CD4-positive, alpha-beta T cell (primary cell): ENCODE data around the gene ABCA13. TPM values are rescaled to one million over a fixed set of nuclear protein-coding genes. Genes with fewer than 3 reads are reported as not detected.

Experiments
- ATAC-seq: fragments of 200-7000 bp; cut with Tn5 transposase; one replicate; pipeline ENCODE4 v1.10.0; 2022; ENCODE audit warnings: mild to moderate bottlenecking; ENCODE audit not compliant: poor library complexity
- CTCF ChIA-PET: fragments of 350-600 bp; sonication (Branson Sonifier 250); formaldehyde crosslinking; loops from one replicate; lab custom pipeline; 2021; ENCODE audit warnings: antibody characterized with exemption, inconsistent platforms; lab: Charles Lee
- POLR2A ChIA-PET: fragments of 350-600 bp; sonication (Branson Sonifier 250); formaldehyde crosslinking; loops from one replicate; lab custom pipeline; 2021; ENCODE audit warnings: antibody characterized with exemption, inconsistent platforms; lab: Charles Lee
- DNase-seq, 14 experiments: peaks; one replicate each; pipeline ENCODE4 v3.0.0-alpha.2; 2013 to 2020; ENCODE audit warnings: mixed read lengths in 2 of 14
- H3K27ac ChIP-seq, 2 donors: one replicate each; pipeline versions ENCODE4 v1.5.1 to v1.7.0; 2013; ENCODE audit warnings: low read length in 2 of 2, low read depth in 1 of 2, mild to moderate bottlenecking in 1 of 2
- H3K27me3 ChIP-seq, 2 experiments: 1 replicate in 1 of 2; 2 replicates in 1 of 2; pipeline versions ENCODE4 v1.6.1 to v1.7.0; 2013; ENCODE audit warnings: low read length in 2 of 2, control low read depth in 1 of 2, mild to moderate bottlenecking in 1 of 2, moderate library complexity in 1 of 2; ENCODE audit not compliant: insufficient read depth in 2 of 2, control insufficient read depth in 1 of 2
- H3K36me3 ChIP-seq: one replicate; pipeline ENCODE4 v1.6.1; 2013; ENCODE audit warnings: low read length, control low read depth; ENCODE audit not compliant: insufficient read depth
- H3K4me1 ChIP-seq: one replicate; pipeline ENCODE4 v1.6.1; 2013; ENCODE audit warnings: low read length, control low read depth; ENCODE audit not compliant: insufficient read depth
- H3K4me3 ChIP-seq: one replicate; pipeline ENCODE4 v1.5.1; 2013; ENCODE audit warnings: mild to moderate bottlenecking, low read length, moderate library complexity
- H3K9me3 ChIP-seq, 2 experiments: 1 replicate in 1 of 2; 2 replicates in 1 of 2; pipeline versions ENCODE4 v1.6.1 to v1.7.0; 2013; ENCODE audit warnings: low read length in 2 of 2, mild to moderate bottlenecking in 2 of 2, control low read depth in 1 of 2, moderate library complexity in 1 of 2; ENCODE audit not compliant: control insufficient read depth in 1 of 2, insufficient read depth in 1 of 2
- H3K27ac Mint-ChIP-seq: one replicate; pipeline ENCODE4 v1.8.0; 2020; ENCODE audit warnings: mixed read lengths
- H3K27me3 Mint-ChIP-seq: one replicate; pipeline ENCODE4 v1.8.0; 2021; ENCODE audit warnings: mixed read lengths
- H3K36me3 Mint-ChIP-seq: one replicate; pipeline ENCODE4 v1.8.0; 2021; ENCODE audit warnings: low read depth, mixed read lengths
- H3K4me1 Mint-ChIP-seq: one replicate; pipeline ENCODE4 v1.8.0; 2021; ENCODE audit warnings: low read depth, mixed read lengths
- H3K4me3 Mint-ChIP-seq: one replicate; pipeline ENCODE4 v1.8.0; 2020; ENCODE audit warnings: mild to moderate bottlenecking, mixed read lengths
- H3K9me3 Mint-ChIP-seq: one replicate; pipeline ENCODE4 v1.8.0; 2020; ENCODE audit warnings: mixed read lengths
- CTCF ChIP-seq: fragments of 200-600 bp; IDR thresholded peaks from one replicate; pipeline ENCODE4 v1.8.0; 2022; ENCODE audit warnings: antibody characterized with exemption, mild to moderate bottlenecking
- intact Hi-C, 2 experiments: fragments of 100-400 bp; cut with DNase I in 1 of 2; cut with micrococcal nuclease in 1 of 2; formaldehyde crosslinking; loops; one replicate each; pipeline versions ENCODE4 v1.15.1 to v1.9.0; 2023 to 2025; cut with DNase I, micrococcal nuclease
- total RNA-seq, 174 experiments: library from RNA in 2 of 174; stranded (reverse) in 2 of 174; gene quantifications; one replicate each; pipeline ENCODE4 v1.2.3 and lab custom pipeline; 2021 to 2026

ABCA13 gene
- total RNA-seq, 2 experiments from 2014 or later: not detected

GRCh38 chr7:48518092-48518491 lies 346.8 kb downstream of the ABCA13 start:
- H3K9me3 Mint-ChIP-seq: no peaks in the 10 kb centered on the region
- no peak for TF ChIP-seq CTCF
- DNase-seq: no peak

GRCh38 chr7:48522692-48523091 lies 351.4 kb downstream of the ABCA13 start:
- no peaks in the 10 kb centered on the region for H3K4me1 Mint-ChIP-seq
- no peak for TF ChIP-seq CTCF
- ATAC-seq: no peak
- CTCF ChIA-PET: no interaction called here
- Histone ChIP-seq H3K9me3 (no peaks in the 10 kb centered on the region), H3K27me3 (no peaks in the 10 kb centered on the region), H3K36me3 (no peaks in the 10 kb centered on the region), H3K27ac (no peak overlapping the region), H3K4me1 (no peaks in the 10 kb centered on the region), H3K4me3 (no peak overlapping the region)
- no peaks in the 10 kb centered on the region for H3K27me3 Mint-ChIP-seq
- DNase-seq: no peak
- H3K9me3 Mint-ChIP-seq: no peaks in the 10 kb centered on the region
- POLR2A ChIA-PET: no interaction called here
- no peak overlapping the region for H3K27ac Mint-ChIP-seq
- no peak overlapping the region for H3K4me3 Mint-ChIP-seq
- H3K36me3 Mint-ChIP-seq: no peaks in the 10 kb centered on the region
- intact Hi-C loops: no loop called here

More at GRCh38 chr7:48518092-48518491, 346.8 kb downstream of the ABCA13 start:
- Histone ChIP-seq H3K27me3 (no peaks in the 10 kb centered on the region), H3K27ac (no peak overlapping the region), H3K9me3 (no peaks in the 10 kb centered on the region), H3K4me3 (no peak overlapping the region), H3K36me3 (no peaks in the 10 kb centered on the region), H3K4me1 (no peaks in the 10 kb centered on the region)
- intact Hi-C loops: no loop called here
- no peak for ATAC-seq
- ChIA-PET CTCF (no interaction called here), POLR2A (no interaction called here)
- Mint-ChIP-seq H3K27me3 (no peaks in the 10 kb centered on the region), H3K27ac (no peak overlapping the region), H3K4me3 (no peak overlapping the region), H3K36me3 (no peaks in the 10 kb centered on the region), H3K4me1 (no peaks in the 10 kb centered on the region)

GRCh38 chr7:48525736-48526732 lies 354.8 kb downstream of the ABCA13 start:
- H3K4me1 Mint-ChIP-seq: no peaks in the 10 kb centered on the region
- no peak overlapping the region for H3K4me3 ChIP-seq
- H3K27me3 ChIP-seq: no peaks in the 10 kb centered on the region
- no peak overlapping the region for H3K27ac ChIP-seq
- POLR2A ChIA-PET: no interaction called here
- no peaks in the 10 kb centered on the region for H3K36me3 ChIP-seq
- CTCF ChIA-PET: interaction anchor here (2.0 kb wide), 1 partner anchor 9 kb away, joined by 4 read pairs; no protein-coding TSS in a partner anchor
- no peaks in the 10 kb centered on the region for H3K27me3 Mint-ChIP-seq
- no peaks in the 10 kb centered on the region for H3K36me3 Mint-ChIP-seq
- intact Hi-C loops: no loop called here
- peaks cover 0 to 3% of the 10 kb centered on the region in 2 experiments for H3K9me3 ChIP-seq
- TF ChIP-seq CTCF: no peak
- no peak overlapping the region for H3K4me3 Mint-ChIP-seq
- no peak overlapping the region for H3K27ac Mint-ChIP-seq
- ATAC-seq (no peak), DNase-seq (no peak)
- no peaks in the 10 kb centered on the region for H3K9me3 Mint-ChIP-seq
- no peaks in the 10 kb centered on the region for H3K4me1 ChIP-seq
